ENCODE data around the gene PCYT2.

GRCh38 chr17:81871387-81872230, 39.6 kb downstream of the PCYT2 start:
- TF ChIP-seq RNF219 (CRISPR knock-in tag; IDR thresholded peaks at IDR 0.05) (no peak), MXI1 (IDR thresholded peaks at IDR 0.05; ENCODE audit: low read depth, low read length) (no peak)
